ENCODE results near the gene CDH18.
"Not testable (repeated sequence)": the region's sequence is repeated elsewhere in the genome, so short reads cannot be mapped to it uniquely, and the experiment has no call there.

CDH18 gene

GRCh38 chr5:19806756-19807155 lies 181.2 kb downstream of the CDH18 start:
- in situ Hi-C loops (cut with MboI; ENCODE audit: low pct_unique_long_range_greater_than_20kb, low sequenced_read_pairs, unreplicated experiment) = no loop called here
- DNase-seq (ENCODE audit: low spot score) = no peak
- no peak for TF ChIP-seq CTCF (IDR thresholded peaks at IDR 0.05; ENCODE audit: extremely low read depth, insufficient read depth, missing control alignments)

GRCh38 chr5:19802686-19803085 lies 185.3 kb downstream of the CDH18 start:
- no peak for DNase-seq (ENCODE audit: low spot score)
- in situ Hi-C loops (cut with MboI; ENCODE audit: low pct_unique_long_range_greater_than_20kb, low sequenced_read_pairs, unreplicated experiment) = no loop called here
- TF ChIP-seq CTCF (IDR thresholded peaks at IDR 0.05; ENCODE audit: extremely low read depth, insufficient read depth, missing control alignments) = no peak

- no peak for DNase-seq (ENCODE audit: low spot score)
- in situ Hi-C loops (cut with MboI; ENCODE audit: low pct_unique_long_range_greater_than_20kb, low sequenced_read_pairs, unreplicated experiment) = no loop called here
- TF ChIP-seq CTCF (IDR thresholded peaks at IDR 0.05; ENCODE audit: extremely low read depth, insufficient read depth, missing control alignments) = no peak
Observed at GRCh38 chr5:19795218-19795617, 192.8 kb downstream of the CDH18 start.

GRCh38 chr5:19790829-19791466 lies 197.1 kb downstream of the CDH18 start:
- no peak for DNase-seq (ENCODE audit: low spot score)
- in situ Hi-C loops (cut with MboI; ENCODE audit: low pct_unique_long_range_greater_than_20kb, low sequenced_read_pairs, unreplicated experiment) = no loop called here
- no peak for TF ChIP-seq CTCF (IDR thresholded peaks at IDR 0.05; ENCODE audit: extremely low read depth, insufficient read depth, missing control alignments)

GRCh38 chr5:19782566-19782965 lies 205.4 kb downstream of the CDH18 start:
- DNase-seq (ENCODE audit: low spot score) = no peak
- in situ Hi-C loops (cut with MboI; ENCODE audit: low pct_unique_long_range_greater_than_20kb, low sequenced_read_pairs, unreplicated experiment) = no loop called here
- no peak for TF ChIP-seq CTCF (IDR thresholded peaks at IDR 0.05; ENCODE audit: extremely low read depth, insufficient read depth, missing control alignments)

- TF ChIP-seq CTCF (IDR thresholded peaks at IDR 0.05; ENCODE audit: extremely low read depth, insufficient read depth, missing control alignments) = no peak
- in situ Hi-C loops (cut with MboI; ENCODE audit: low pct_unique_long_range_greater_than_20kb, low sequenced_read_pairs, unreplicated experiment) = no loop called here
- DNase-seq (ENCODE audit: low spot score) = no peak
Observed at GRCh38 chr5:19777363-19777762, 210.6 kb downstream of the CDH18 start.

GRCh38 chr5:19776886-19777285 lies 211.1 kb downstream of the CDH18 start:
- DNase-seq (ENCODE audit: low spot score); in situ Hi-C loops (cut with MboI; ENCODE audit: low pct_unique_long_range_greater_than_20kb, low sequenced_read_pairs, unreplicated experiment): not testable (repeated sequence)

Measured in GM13977 (cell line).